EH (cell line): ENCODE data around the gene IL26.
"Not testable (repeated sequence)": the region's sequence is repeated elsewhere in the genome, so short reads cannot be mapped to it uniquely, and the experiment has no call there.

Source experiments
- DNase-seq: peaks from one replicate; pipeline ENCODE4 v3.0.0-alpha.2; 2015; ENCODE audit warnings: low read depth

IL26 gene

DNA sequence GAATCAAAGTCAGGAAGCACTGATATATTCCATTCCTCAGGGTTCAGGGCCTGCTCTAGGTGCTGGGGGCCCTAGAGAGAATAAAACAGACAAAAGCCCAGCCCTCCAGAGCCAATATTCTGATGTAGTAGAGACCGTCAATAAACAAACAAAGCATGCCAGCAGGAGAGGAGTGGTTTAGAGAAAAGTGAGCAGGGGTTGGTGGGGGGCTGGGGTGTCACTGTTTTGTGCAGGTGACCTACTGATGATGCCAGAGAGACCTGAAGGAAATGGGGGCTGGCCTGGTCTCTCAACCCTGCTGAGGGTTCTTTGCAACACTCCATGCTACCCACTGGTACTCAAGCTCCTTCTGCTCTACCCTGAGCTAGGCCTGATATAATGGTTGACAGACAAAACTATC is 26.5 kb downstream of the IL26 start:
- DNase-seq, result no peak

DNA sequence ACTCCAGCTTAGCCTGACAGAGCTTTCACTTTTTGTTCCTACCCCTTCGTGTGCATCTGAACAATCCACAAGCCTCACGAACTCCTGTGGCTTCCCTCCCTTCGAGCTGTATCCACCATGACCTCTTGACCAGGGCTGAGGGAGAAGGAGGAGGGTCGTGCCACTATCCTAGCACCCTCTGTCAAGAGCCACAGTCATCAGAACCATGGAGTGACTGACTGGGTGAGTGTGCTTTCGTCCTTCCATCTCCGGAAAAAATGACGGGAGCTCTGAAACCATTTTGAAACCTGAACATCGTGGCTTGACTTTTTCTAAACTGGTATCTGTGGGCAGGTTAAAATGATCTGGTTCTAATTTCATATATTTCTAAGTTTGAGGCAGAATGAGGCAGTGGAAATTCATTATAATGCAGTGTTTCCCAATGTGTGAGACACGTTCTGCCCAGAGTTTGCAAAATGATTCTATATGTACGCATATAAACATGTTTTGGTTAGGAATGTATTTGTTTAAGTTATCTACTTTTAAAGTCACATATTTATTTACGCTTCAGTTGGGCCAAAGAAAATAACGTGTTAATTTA is 27.0 kb downstream of the IL26 start:
- no peak for DNase-seq

DNA sequence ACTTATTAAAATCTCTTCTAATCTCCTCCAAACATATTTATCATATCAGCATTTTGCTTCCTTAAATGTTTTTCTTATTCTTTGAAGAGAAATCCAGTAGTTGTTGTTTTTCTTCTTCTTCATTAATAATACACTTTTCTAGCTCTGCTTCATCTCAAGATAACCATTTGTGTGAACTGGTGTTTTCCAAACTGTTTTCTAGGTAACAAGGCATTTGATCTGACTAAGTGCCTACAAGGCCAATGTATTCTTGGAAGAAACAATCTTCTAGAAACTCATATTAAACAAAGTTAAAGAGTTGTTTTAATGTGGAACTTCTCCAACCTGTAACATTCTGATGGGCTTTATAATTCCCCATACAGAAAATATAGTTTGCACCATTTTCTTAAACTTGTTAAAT is 35.3 kb downstream of the IL26 start:
- DNase-seq, result no peak

DNA sequence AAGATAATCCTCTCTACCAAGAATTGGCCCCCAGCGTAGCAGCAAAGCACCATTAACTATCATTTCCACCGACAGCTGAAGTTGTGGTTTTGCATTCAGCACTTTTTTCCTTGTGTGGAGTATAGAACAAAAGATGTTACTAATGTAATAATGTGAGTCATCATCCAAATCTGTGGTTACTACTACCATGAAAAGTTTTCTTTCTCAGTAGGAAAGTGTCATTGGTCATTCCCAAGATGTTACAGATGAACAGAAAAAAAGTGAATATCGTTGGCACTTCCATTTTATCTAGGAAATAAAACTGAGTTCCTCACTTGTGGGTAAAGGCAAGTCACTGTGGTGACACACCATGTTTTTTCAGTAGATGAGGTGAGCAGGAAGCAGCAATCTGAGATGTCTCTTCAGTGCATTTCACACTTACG is 35.8 kb downstream of the IL26 start:
- peak; percentile 48 for DNase-seq

DNA sequence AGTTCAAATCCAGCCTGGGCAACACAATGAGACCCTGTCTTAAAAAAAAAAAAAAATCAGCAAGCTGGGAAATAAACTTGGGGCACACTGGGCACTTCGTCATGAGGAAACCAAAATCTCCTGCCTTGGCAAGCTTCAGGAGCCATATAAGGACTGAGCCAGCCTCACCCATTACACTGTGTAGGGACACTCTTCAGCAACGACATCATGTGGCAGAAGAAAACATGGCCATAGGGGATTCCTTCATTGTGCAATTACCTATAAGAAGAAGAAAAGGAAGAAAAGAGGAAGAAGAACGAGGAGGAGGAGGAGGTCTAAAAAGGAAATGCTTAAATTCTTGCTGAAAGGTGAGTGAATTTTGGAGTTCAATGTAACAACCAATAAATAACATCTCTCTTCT is 40.0 kb downstream of the IL26 start:
- no peak for DNase-seq

DNA sequence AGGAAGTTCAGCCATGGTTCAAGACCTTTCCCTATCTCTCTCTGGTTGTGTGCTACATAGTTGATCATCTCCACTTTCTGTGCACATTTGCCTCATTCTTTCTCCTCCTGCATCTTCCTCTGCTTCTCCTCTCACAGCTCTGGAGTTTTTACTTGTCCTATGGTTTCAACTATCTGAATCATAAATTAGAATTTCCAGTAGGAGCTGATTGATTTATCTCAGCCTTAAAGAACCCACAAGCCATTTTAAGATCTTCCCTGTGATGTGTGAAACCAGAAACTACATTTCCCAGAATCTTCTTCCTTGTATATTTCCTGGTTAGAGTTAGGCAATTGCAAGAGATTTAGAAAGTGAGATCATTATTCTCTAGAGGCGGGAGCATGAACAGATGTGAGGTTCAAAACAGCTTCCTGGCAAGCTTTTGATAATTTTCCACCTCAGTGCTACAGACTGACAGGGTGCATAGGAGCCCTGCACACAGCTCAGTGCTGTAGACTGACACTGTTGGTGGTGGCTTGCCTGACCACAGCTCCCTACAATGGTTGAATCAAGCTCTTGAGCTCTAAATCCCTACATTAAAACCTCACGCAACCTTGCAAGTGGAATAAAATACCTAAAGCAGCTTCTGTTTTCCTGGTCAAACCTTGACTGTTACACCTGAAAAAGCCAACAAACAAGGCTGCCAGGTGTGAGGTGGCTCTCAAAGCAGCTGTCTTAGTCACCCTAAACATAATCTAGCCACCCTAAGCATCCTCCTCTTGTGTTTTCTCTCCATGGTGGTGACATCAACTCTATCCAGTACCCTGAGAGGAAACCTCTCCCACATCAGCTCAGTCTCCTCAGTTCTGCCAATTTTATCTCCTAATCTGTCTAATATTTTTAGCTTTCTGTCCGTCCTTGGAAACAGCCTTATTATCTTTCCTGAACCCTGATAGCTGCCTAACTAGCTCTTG is 44.5 kb downstream of the IL26 start:
- no peak for DNase-seq

DNA sequence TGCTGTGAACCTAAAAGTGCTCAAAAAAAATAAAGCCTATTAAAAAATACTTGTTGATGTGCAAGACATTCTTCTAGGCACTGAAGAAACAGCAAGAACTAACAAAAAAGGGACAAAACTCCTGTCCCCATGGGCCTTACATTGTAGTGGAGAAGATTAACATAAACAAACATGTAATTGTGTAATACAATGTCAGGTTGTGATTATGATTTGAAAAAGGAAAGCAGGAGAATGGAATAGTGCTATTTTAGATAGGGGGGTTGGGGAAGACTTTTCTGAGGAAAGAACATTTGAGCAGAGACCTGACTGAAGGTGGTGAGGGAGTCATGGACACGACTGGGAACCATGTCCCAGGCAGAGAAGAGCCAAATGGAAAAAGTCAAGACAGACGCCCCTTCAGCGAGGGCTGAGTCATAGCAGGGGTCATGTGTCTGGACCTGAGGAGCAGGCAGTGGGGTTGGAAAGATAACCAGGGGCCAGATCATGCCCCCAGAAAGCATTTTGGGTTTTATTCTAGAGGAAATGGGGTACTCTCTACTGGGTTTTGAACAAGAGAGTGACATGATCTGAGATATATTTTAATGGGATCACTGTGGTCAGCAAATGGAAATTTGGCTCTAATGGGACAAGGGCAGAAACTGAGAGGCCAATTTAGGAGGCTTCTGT is 46.7 kb downstream of the IL26 start:
- DNase-seq, result no peak

DNA sequence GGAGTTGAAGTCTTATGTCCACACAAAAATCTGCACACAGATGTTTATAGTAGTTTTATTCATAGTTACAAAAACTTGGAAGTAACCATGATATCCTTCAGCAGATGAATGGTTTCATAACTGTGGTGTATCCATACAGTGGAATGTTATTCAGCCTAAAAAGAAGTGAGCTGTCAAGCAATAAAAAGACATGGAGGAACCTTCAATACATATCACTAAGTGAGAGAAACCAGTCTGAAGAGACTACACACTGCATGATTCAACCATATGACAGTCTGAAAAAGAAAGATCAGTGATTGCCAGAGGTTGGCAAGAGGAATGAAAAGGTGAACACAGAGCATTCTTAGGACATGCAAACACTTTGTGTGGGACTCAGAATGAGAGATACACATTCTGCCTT is 47.4 kb downstream of the IL26 start:
- no peak for DNase-seq

DNA sequence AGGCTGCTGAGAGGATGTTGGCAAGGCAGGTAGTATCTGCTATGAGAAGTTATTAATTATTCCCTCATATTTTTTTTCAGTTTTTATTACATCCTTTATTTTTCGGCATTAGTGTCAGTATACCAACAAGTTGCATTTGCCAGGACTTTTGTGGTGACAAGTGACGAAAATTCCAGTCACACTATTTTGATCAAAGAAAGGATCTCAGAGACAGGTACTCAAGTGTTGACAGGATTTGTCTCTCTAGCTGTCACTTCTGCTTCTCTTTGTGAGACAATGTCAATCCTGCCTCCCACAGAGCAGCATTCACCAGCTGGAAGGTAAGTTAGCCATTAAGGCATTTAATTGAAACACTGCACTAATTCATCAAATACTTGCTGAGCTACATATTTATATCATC is 48.0 kb downstream of the IL26 start:
- DNase-seq, result no peak

DNA sequence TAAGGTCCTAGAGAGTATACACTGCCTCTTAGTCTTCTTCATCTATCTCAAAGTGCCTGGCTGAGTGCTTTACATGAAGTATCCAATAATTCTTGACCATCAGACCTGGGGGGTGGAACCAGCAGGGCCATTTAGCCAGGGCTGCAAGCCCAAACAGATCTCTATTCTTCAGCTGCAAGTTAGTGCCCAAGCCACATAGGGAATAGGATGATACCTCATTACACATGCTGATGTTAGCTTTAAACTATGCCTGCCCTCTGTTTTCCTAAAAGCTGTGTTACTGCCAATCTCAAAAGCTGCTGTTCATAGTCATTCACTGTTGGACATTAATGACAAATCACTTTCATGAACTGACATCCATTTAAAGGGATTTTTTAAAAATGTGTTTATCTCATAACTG is 49.4 kb downstream of the IL26 start:
- DNase-seq, result no peak

DNA sequence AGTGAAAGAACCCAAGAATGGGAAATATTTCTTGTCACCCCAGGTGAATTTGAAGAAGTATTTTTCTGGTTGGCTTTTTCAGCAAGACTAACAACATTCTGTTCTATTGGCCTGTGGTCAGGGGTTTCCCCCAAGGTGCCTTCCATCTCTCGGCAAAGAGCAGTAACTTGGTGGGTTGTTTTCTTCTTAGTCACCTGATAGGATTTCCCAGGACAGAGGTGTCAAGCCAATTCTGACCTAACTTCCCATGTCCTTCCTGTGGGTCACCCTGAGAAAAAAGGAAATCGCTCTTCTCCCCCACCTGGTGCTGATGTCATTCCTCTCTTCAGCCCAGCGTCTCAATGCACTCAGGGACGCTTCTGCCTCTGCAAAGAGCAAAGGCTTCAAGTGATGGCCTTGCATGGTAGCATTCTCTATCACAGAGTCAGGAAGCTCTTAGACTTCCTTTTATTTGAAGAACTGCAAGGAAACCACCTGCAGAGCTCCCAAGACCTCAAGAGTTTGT is 50.0 kb downstream of the IL26 start:
- DNase-seq, result no peak

DNA sequence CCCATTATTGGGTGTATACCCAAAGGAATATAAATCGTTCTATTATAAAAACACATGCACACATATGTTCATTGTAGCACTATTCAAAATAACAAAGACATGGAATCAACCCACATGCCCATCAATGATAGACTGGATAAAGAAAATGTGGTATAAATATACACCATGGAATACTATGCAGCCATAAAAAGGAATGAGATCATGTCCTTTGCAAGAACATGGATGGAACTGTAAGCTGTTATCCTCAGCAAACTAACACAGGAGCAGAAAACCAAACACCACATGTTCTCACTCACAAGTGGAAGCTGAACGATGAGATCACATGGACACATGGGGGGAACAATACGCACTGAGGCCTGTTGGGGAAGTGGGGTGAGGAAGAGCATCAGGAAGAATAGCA is 50.8 kb downstream of the IL26 start:
- DNase-seq, result not testable (repeated sequence)

DNA sequence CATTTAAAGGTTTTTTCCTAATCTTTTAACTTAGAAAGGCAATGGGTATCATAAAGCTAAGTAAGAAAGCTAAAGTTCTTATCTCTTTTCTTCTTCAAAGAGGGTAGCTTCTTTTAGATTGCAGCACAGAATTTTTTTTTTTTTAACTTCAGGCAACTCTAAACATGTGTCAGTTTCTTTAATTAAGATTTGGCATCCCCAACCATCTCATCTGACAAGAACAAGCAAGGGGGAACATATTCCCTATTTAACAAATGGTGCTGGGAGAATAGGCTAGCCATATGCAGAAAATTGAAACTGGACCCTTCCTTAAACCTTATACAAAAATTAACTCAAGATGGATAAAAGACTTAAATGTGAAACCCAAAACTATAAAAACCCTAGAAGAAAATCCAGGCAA is 51.8 kb downstream of the IL26 start:
- no peak for DNase-seq

DNA sequence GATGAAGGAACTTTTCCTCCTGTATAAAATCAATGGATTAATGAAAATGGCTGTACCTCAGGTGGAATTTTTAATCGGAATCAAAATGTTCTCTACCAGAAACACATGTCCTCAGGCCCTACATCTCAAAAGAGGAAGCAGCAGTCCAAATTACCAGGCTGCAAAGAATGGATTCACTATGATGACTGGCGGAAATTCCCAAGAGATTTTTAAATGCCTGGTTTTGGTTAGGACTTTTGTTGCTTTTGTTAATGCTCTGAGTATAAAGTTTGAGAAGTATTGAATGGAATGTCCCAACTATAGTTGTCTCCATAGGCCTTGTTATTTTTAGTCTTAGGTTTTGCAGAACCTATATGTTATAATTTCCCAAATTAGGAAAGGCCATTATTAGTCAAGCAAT is 54.9 kb downstream of the IL26 start:
- DNase-seq, result no peak

DNA sequence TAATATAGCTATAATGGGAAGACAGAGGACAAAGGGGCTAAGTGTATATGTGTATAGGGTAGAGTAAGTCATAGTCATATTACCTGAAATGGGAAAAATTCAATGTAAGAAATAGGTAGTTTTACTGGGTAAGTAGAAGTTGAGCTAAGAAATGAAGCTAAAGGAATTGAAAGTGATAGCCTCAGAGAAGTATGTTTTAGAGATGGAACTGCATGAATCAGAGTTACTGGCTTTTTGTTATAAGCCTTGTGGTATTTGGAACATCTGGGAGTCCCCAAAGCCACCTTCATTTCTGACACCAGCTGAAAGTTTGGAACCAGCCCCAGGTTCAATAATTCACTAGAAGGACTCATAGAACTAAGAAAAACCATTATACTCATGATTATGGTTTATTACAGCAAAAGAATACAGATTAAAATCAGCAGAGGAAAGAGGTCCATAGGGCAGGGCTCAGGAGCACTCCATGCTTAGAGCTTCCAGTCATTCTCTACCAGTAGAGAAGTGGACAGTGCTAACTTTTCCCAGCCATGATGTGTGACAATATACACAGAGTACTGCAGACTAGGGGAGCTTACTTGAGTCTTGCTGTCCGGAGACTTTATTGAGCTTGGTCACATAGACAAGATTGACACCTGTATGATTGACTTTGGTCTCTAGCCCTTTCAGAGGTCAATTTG is 56.3 kb downstream of the IL26 start:
- DNase-seq, result no peak

DNA sequence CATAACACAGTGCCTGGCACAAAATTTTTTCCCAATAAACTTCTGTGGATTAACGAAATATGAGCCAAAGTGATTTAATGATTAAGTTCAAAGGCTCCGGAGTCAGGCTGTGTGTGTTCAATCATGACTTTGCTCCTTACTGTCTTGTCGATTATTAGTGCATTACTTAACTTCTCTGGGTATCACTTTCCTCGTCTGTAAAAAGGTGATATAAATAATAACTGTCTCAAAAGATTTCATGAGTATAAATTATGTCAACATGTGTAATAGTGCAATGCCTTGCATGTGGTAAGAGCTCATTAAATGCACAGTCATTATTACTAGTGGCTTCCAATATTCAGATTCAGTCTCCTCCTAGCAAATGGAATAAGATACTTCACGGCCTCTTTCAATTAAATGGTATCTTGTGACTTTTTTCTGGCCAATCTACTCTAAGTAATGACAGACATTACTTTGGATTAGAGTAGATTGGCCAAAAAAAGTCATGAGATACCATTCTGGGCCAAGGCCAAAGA is 59.2 kb downstream of the IL26 start:
- no peak for DNase-seq

DNA sequence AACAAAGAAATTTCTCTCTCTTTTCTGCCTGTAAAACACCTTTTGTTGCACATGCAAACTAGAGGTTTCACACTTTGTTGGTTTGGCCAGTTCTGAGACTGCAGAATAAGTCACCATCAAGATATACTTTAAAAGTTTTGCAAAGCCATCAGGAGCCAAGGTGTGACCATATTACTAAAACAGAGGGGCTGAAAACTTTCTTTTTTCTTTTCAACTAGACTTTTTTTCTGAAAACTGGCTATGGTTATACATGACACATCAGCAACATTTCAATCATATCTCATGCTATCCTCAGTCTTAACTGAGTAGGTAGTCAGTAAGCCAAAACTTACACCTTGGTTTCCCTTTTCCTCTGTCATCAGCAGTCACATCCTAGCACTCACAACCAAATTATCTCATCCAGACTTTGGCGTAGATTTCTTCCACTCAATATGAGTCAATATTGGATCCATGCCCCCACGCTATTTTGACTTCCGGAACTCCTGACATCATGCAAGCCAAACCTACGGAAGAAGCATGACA is 62.0 kb downstream of the IL26 start:
- no peak for DNase-seq

DNA sequence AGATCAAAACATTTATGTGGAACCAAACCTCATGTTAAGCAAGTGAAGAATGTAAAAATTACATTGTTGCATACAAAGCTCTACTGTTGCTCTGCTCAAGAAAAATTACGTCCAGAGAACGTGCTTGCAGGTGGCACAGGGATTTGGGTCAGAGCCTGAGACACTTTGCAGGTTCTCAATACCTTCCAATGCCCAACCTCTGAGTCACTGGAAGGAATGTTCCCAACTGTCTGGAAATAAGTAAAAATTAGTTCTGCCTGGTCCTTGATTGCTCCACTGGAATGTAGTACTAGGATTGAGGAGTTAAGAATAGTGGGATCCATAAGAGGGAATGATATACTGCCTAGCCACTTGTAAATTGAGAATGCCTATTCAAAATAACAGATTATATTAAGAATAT is 63.2 kb downstream of the IL26 start:
- DNase-seq, result no peak

DNA sequence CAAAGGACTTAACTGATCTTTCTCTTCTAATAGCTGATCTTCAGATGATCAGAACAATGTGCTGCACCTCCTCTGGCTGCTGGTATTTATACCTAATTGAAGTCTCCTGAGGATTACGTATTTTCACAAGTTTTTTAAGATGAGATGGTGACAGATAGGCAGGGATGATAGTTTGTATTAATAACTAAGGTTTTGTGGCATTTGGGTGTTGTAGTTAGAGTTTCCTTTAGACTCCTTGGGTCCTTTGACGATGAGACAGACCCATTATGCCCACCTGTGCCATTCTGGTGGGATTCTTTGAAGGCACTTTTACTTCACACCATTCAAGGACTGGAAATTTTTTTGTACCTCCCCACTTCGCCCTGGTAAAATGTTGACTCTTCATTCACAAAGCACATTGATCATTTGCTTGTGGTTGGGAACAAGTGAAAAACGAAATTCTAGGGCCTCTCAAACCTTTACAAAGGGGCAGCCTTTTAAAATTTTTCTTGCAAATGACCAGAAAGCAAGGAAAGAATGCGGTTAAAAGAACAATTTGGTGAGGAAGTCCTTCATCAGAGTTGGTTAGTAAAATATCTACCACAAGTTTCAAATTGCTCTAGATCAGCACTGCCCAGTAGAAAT is 65.8 kb downstream of the IL26 start, which contains the start of gene IFNG:
TSS of gene IFNG (minus strand) at position 60 of the 624 bp plus-strand sequence. CDS start 125 bp downstream, outside the sequence.
- no peak for DNase-seq

DNA sequence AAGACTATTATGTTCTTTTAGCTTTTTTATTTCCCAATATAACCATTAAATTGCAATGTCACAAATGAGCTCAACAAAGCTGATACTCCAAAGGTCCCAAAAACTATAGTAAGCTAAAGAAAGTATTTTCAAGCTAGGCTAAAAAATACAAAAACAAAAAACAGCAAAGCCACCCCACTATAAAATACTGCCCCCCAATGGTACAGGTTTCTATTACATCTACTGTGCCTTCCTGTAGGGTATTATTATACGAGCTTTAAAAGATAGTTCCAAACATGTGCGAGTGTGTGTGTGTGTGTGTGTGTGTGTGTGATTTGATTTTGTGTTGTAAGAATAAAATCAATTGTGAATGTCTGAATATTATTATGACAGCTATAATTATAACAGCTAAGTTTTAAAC is 67.2 kb downstream of the IL26 start:
- DNase-seq, result peak; percentile 12

DNA sequence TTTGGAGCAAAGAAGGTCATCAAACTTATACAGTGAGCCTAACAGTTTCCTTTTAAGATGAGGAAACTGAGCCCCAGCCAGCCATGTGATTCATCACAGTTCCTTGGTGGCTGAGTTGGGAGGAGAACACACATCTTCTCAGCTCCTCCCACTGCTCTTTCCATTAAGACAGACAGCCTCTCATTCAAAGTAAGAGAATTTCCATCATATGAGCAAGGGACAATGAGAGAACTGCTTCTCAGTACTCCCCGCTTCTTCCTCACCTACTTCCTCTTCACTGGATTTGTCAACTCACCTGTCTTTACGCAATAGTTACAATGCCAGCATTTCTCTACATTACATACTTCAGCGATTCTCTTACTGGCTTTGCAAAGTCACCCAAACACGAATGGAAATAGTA is 68.2 kb downstream of the IL26 start:
- DNase-seq, result no peak
